Umbilical cord (tissue), 2 donors: Measurements from ENCODE around the gene VSTM2A. TPM values are rescaled to one million over a fixed set of nuclear protein-coding genes. Genes with fewer than 3 reads are reported as not detected.

Experiments used
- DNase-seq: peaks from one replicate; pipeline ENCODE4 v3.0.0-alpha.2; 2015; ENCODE audit warnings: low spot score
- total RNA-seq: library from RNA; depleted of rRNA; stranded (reverse); fragments of >200 nt; gene quantifications from one replicate; pipeline ENCODE4 v1.2.3, GENCODE V29; 2014; ENCODE audit warnings: low replicate concordance; ENCODE audit not compliant: insufficient read depth

VSTM2A gene
- total RNA-seq, 1 donor from 2014 or later: 10.8 TPM

- no peak for DNase-seq
These were observed 73.4 kb downstream of the VSTM2A start for GRCh38 chr7:54615537-54615936.

Other genes starting within 250 kb of the VSTM2A start
- 341 TPM for gene SEC61G, start 216.8 kb downstream of the VSTM2A start, total RNA-seq